Muscle of arm (tissue), 12 donors: ENCODE measurements around the gene PSMF1. TPM values are rescaled to one million over a fixed set of nuclear protein-coding genes. Genes with fewer than 3 reads are reported as not detected.
"Not testable (repeated sequence)": the region's sequence is repeated elsewhere in the genome, so short reads cannot be mapped to it uniquely, and the experiment has no call there.

ENCODE experiments used
- DNase-seq: peaks from one replicate; pipeline ENCODE4 v3.0.0-alpha.2; 2013
- polyA plus RNA-seq, 12 donors: library from polyadenylated mRNA; unstranded; fragments of 120-200 nt; gene quantifications; one replicate each; pipeline ENCODE4 v1.2.1, GENCODE V29; 2013; ENCODE audit not compliant: insufficient read length in 12 of 12

PSMF1 gene
- polyA plus RNA-seq, 12 donors = 79.8 to 144 (median 96.1) TPM; not detected in 1

- peak; percentile 53 for DNase-seq
Observed at GRCh38 chr20:1212607-1213396, 94.4 kb downstream of the PSMF1 start.

GRCh38 chr20:1214838-1215261, 96.4 kb downstream of the PSMF1 start:
- DNase-seq = no peak

DNA sequence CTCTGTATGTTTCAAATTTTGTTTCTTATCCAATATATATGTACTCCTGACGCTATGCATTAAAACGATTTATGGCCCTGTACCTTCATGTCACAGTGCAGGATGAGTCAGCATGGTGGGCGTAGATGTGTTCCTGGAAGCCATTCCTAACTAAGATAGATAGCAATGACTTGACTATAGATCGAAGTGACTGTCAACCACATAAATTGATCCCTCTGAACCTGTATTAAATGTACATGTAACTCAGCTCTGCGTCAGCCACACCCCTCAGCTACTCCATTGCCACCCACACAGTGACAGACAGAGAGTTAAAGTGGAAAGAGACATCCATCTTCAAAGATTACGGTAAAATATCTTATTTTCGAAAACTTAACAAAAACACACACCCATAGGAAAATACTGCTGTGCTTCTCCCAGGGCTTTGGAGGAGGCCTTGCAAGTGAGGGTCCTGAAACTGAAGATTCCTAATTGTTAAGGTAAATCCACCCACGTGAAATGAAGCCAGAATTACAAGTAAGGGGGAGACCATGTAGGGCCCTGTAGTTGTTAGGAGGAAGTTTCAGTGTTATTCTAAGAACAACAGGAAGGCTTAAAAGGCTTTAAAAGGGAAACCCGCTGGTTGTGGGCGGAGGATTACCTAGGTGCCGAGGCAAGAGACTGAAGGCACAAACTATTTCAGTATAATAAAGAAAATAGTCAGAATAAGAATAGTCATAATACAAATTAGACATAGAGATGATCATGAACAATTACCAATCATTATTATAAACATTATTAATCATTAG, 97.2 kb downstream of the PSMF1 start:
- DNase-seq = no peak

DNA sequence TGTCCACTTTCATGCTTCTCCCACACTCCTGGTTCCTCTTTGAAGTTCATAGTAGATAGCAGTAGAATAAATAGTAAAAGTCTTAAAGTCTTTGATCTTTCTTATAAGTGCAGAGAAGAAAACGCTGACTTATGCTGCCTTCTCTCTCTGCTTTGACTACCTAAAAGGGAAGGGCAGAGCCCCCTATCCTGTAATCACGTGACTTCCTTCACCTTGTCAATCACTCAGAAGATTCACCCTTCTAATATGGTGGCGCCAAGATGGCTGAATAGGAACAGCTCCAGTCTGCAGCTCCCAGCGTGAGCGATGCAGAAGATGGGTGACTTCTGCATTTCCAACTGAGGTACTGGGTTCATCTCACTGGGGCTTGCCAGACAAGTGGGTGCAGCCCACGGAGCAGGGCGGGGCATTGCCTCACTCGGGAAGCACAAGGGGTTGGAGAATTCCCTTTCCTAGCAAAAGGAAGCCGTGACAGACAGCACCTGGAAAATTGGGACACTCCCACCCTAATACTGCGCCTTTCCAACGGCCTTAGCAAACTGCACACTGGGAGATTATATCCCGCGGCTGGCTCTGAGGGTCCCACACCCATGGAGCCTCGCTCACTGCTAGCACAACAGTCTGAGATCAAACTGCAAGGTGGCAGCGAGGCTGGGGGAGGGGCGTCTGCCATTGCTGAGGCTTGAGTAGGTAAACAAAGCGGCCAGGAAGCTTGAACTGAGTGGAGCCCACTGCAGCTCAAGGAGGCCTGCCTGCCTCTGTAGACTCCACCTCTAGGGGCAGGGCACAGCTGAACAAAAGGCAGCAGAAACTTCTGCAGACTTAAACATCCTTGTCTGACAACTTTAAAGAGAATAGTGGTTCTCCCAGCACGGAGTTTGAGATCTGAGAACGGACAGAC, 98.4 kb downstream of the PSMF1 start:
- DNase-seq = not testable (repeated sequence)

Other genes with a start within 250 kb of the PSMF1 start
- gene ANGPT4, start 202.3 kb upstream of the PSMF1 start, polyA plus RNA-seq = under 1 TPM in 8 of 12 donors, not detected in 4; 0.04 to 0.17 (median 0.09) TPM
- 1 to 10 TPM in 1 of 12 donors, under 1 TPM in 8, not detected in 3; 0.18 to 1.0 (median 0.28) TPM for gene RSPO4, start 116.3 kb upstream of the PSMF1 start, polyA plus RNA-seq
- 1 to 10 TPM in 10 of 12 donors, not detected in 2; 1.7 to 6.1 (median 3.2) TPM for gene TMEM74B, start 66.4 kb downstream of the PSMF1 start, polyA plus RNA-seq
- gene C20orf202, start 84.9 kb downstream of the PSMF1 start, polyA plus RNA-seq = under 1 TPM in 10 of 12 donors, not detected in 2; 0.23 to 0.63 (median 0.47) TPM
- gene RAD21L1, start 107.4 kb downstream of the PSMF1 start, polyA plus RNA-seq = under 1 TPM in 2 of 12 donors, not detected in 10; 0.13 to 0.15 TPM
- gene SNPH, start 147.7 kb downstream of the PSMF1 start, polyA plus RNA-seq = 10 to 100 TPM in 1 of 12 donors, 1 to 10 TPM in 10, not detected in 1; 3.7 to 10.4 (median 5.4) TPM
- gene SDCBP2, start 210.5 kb downstream of the PSMF1 start, polyA plus RNA-seq = 1 to 10 TPM in 11 of 12 donors, not detected in 1; 1.3 to 8.0 (median 1.8) TPM